Mucosa of stomach (tissue), 1 donor: ENCODE results near the gene C2orf92.
"Not testable (repeated sequence)": the region's sequence is repeated elsewhere in the genome, so short reads cannot be mapped to it uniquely, and the experiment has no call there.

Experiments used
- H3K27me3 ChIP-seq: one replicate; pipeline ENCODE4 v1.7.0; 2013; ENCODE audit warnings: mild to moderate bottlenecking, low read length; ENCODE audit not compliant: control insufficient read depth, insufficient read depth
- H3K36me3 ChIP-seq: one replicate; pipeline ENCODE4 v1.7.0; 2013; ENCODE audit warnings: low read length; ENCODE audit not compliant: control insufficient read depth, insufficient read depth
- H3K4me1 ChIP-seq: one replicate; pipeline ENCODE4 v1.7.0; 2013; ENCODE audit warnings: mild to moderate bottlenecking, low read length; ENCODE audit not compliant: control insufficient read depth, insufficient read depth
- H3K4me3 ChIP-seq: one replicate; pipeline ENCODE4 v1.7.0; 2013; ENCODE audit warnings: low read length
- H3K9ac ChIP-seq: one replicate; pipeline ENCODE4 v1.7.0; 2013; ENCODE audit warnings: mild to moderate bottlenecking, low read length, moderate library complexity
- H3K9me3 ChIP-seq: one replicate; pipeline ENCODE4 v1.7.0; 2013; ENCODE audit warnings: mild to moderate bottlenecking, low read length, moderate library complexity; ENCODE audit not compliant: control insufficient read depth
- donor health status: Pancreatic carcinoma.

Gene C2orf92

GRCh38 chr2:97662386-97662894 lies 7.1 kb upstream of the C2orf92 start:
- Histone ChIP-seq H3K9ac (peak overlapping the region; percentile 82), H3K4me3 (peak overlapping the region; percentile 28), H3K27me3 (no peaks in the 10 kb centered on the region), H3K36me3 (peaks cover 8% of the 10 kb centered on the region), H3K4me1 (peaks cover 15% of the 10 kb centered on the region), H3K9me3 (no peaks in the 10 kb centered on the region)

GRCh38 chr2:97662895-97663625 lies 6.5 kb upstream of the C2orf92 start:
- peaks cover 3% of the 10 kb centered on the region for H3K36me3 ChIP-seq

GRCh38 chr2:97663626-97663961 lies 5.9 kb upstream of the C2orf92 start:
- H3K4me3 ChIP-seq, result peak overlapping the region; percentile 28
- H3K36me3 ChIP-seq, result no peaks in the 10 kb centered on the region
- H3K9me3 ChIP-seq, result no peaks in the 10 kb centered on the region
- H3K9ac ChIP-seq, result peak overlapping the region; percentile 82
- H3K4me1 ChIP-seq, result peaks cover 15% of the 10 kb centered on the region
- H3K27me3 ChIP-seq, result no peaks in the 10 kb centered on the region

More at GRCh38 chr2:97662895-97663625, 6.5 kb upstream of the C2orf92 start:
- Histone ChIP-seq H3K4me1 (peaks cover 15% of the 10 kb centered on the region), H3K27me3 (no peaks in the 10 kb centered on the region), H3K4me3 (peak overlapping the region; percentile 28), H3K9me3 (no peaks in the 10 kb centered on the region), H3K9ac (peak overlapping the region; percentile 82)

DNA sequence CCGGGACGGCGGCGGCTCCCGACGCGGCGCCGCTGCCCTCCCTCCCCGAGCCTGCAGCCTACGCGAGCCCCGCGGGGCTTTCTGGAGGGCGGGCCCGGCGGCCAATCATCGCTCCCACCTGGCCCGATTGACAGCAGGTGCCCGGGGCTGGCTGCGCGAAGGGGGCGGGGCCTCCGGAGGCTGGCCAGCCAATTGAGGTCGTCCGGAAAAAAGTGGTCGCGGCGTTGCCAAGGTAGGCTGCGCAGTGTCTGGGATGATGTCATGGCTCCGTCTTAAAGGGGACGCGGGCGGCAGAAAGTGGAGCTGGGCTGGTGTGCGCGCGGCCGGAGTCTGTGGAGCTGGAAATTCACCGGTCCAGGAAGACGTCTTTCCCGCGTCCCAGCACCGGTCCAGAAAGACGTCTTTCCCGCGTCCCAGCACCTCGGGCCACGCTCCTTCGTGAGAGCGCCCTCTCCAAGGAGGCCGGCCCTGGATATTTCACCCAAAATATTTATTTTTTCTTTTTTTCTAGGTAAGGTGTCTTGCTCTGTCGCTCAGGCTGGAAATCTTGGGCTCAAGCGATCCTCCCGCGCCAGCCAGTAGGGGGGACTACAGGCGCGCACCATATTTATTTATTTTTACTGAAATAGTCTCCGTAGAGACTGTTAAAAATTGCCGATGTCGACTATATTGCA lies 5.4 kb upstream of the C2orf92 start, which contains the start of gene ACTR1B:
ACTR1B (minus strand) TSS at position 83 of the 674 bp plus-strand sequence. CDS start 154 bp downstream, outside the sequence.
- Histone ChIP-seq H3K4me1 (peaks cover 15% of the 10 kb centered on the region), H3K27me3 (no peaks in the 10 kb centered on the region)

GRCh38 chr2:97664636-97664970 lies 4.9 kb upstream of the C2orf92 start:
- peaks cover 15% of the 10 kb centered on the region for H3K4me1 ChIP-seq
- H3K36me3 ChIP-seq, result no peaks in the 10 kb centered on the region
- peak overlapping the region; percentile 88 for H3K9ac ChIP-seq
- no peaks in the 10 kb centered on the region for H3K27me3 ChIP-seq
- peak overlapping the region; percentile 32 for H3K4me3 ChIP-seq
- H3K9me3 ChIP-seq, result no peaks in the 10 kb centered on the region

More for the DNA sequence above, 5.4 kb upstream of the C2orf92 start, which contains the start of gene ACTR1B:
- Histone ChIP-seq H3K36me3 (no peaks in the 10 kb centered on the region), H3K9me3 (no peaks in the 10 kb centered on the region), H3K4me3 (peak within 1 kb of the TSS; percentile 32), H3K9ac (peak within 1 kb of the TSS; percentile 88)

DNA sequence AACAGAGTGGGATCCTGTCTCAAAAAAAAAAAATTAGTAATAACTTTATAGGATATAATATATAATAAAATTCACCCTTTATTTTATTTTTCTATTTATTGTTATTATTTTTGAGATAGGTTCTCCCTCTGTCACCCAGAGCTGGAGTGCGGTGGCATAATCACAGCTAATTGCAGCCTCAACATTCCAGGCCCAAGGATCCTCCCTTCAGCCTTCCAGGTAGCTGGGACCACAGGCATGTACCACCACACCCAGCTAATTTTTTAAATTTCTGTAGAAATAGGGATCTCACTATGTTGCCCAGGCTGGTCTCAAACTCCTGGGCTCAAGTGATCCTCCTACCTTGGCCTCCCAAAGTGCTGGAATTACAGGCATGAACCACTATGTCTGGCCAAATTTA lies 958 bp downstream of the C2orf92 start:
- H3K9ac ChIP-seq, result no peak overlapping the region
- no peaks in the 10 kb centered on the region for H3K36me3 ChIP-seq
- no peaks in the 10 kb centered on the region for H3K27me3 ChIP-seq
- no peaks in the 10 kb centered on the region for H3K4me1 ChIP-seq
- no peak overlapping the region for H3K4me3 ChIP-seq
- no peaks in the 10 kb centered on the region for H3K9me3 ChIP-seq

DNA sequence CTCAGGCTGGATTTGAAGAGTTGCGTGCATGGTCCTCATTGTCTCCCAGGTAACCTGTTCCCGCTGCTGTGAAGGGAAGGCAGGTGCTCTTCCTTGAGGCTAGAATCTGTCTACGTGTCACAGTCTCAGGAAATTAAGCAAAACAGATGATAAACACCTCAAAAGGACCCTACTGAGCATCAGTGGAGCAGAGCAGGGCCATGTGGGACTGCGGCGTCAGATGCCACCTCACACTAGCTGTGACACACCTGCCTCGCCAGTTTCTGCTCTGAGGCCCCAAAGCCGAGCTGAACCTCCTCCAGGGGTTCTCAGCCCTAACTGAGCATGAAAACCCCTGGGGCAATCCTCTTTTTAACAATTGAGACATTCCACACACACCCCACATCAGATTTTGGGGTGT lies 2.0 kb downstream of the C2orf92 start:
- Histone ChIP-seq H3K4me3 (no peak overlapping the region), H3K4me1 (no peaks in the 10 kb centered on the region), H3K36me3 (no peaks in the 10 kb centered on the region), H3K9ac (no peak overlapping the region), H3K9me3 (no peaks in the 10 kb centered on the region), H3K27me3 (no peaks in the 10 kb centered on the region)

GRCh38 chr2:97672606-97673140 lies 3.2 kb downstream of the C2orf92 start:
- not testable (repeated sequence) for H3K9me3 ChIP-seq, H3K4me3 ChIP-seq, H3K4me1 ChIP-seq, H3K36me3 ChIP-seq, H3K9ac ChIP-seq, H3K27me3 ChIP-seq

DNA sequence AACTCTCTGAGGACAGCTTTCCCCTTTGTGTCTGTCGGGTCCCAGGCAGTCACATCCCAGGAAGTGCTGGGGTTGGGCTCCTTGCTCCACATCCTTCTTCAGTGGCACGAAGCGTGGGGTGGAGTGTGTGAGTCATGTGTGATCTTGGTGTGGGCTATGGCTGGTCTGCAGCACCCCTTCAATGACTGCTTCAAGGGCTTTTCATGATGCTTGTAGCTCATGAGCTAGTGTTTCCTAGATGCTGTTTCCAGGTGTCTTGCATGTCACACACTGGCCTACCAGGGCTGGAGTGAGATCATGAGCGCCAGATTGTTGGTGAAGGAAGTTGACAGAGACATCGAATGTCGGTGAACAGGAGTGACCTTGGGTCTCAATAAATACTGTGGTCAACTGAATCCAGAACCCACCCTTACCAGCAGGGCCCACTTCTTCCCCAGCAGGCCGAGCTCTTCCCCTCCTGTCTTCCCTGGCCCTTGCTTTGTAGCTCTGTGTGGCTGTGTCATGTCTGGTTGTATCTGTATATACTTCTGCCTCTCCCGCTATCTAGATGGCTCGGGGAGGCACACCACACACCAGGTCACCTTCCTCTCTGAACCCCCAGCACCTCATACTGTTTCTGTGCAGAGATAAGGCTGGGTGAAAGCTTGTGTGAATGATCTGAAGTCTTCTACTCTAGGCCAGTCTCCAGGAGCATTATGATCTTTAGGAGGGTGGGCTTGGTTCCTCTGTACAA lies 3.8 kb downstream of the C2orf92 start:
- no peaks in the 10 kb centered on the region for H3K36me3 ChIP-seq
- H3K9me3 ChIP-seq, result no peaks in the 10 kb centered on the region
- no peak overlapping the region for H3K9ac ChIP-seq
- no peak overlapping the region for H3K4me3 ChIP-seq
- no peaks in the 10 kb centered on the region for H3K4me1 ChIP-seq
- no peaks in the 10 kb centered on the region for H3K27me3 ChIP-seq

GRCh38 chr2:97673915-97674283 lies 4.4 kb downstream of the C2orf92 start:
- no peak overlapping the region for H3K9ac ChIP-seq
- no peaks in the 10 kb centered on the region for H3K27me3 ChIP-seq
- no peaks in the 10 kb centered on the region for H3K9me3 ChIP-seq
- no peaks in the 10 kb centered on the region for H3K36me3 ChIP-seq
- H3K4me1 ChIP-seq, result no peaks in the 10 kb centered on the region
- no peak overlapping the region for H3K4me3 ChIP-seq

- no peak overlapping the region for H3K9ac ChIP-seq
- no peaks in the 10 kb centered on the region for H3K4me1 ChIP-seq
- H3K36me3 ChIP-seq, result no peaks in the 10 kb centered on the region
- no peak overlapping the region for H3K4me3 ChIP-seq
- no peaks in the 10 kb centered on the region for H3K27me3 ChIP-seq
- no peaks in the 10 kb centered on the region for H3K9me3 ChIP-seq
Observed at GRCh38 chr2:97675430-97676113, 6.1 kb downstream of the C2orf92 start.
